Measurements from ENCODE around the gene USP17L5.
"Not testable (repeated sequence)": the region's sequence is repeated elsewhere in the genome, so short reads cannot be mapped to it uniquely, and the experiment has no call there.

Gene USP17L5

GRCh38 chr4:9353338-9353737 is 14.1 kb downstream of the USP17L5 start, which contains the start of gene USP17L29:
Gene USP17L29, plus strand, starts transcription at chr4:9353638. Its CDS starts 0 bp downstream, at chr4:9353638.
- WGBS (ENCODE audit: extremely low coverage, insufficient coverage, insufficient read length), result no CpG with 5 or more reads among the region's 15 CpGs
- H2BK5ac ChIP-seq (ENCODE audit: low read depth, low read length, poor library complexity); H2BK12ac ChIP-seq (ENCODE audit: low read length); H3K4me2 ChIP-seq (ENCODE audit: low read length); H3K4me3 ChIP-seq (ENCODE audit: low read depth, low read length); H3K27ac ChIP-seq (ENCODE audit: low read depth, low read length); H4K91ac ChIP-seq (ENCODE audit: low read depth, low read length); H3K14ac ChIP-seq (ENCODE audit: low read length); H2BK120ac ChIP-seq (ENCODE audit: insufficient read depth, low read length, poor library complexity); H4K12ac ChIP-seq (ENCODE audit: low read depth, low read length); DNase-seq; H3K4ac ChIP-seq (ENCODE audit: low read depth, low read length); H4K8ac ChIP-seq (ENCODE audit: low read depth, low read length); H3K9me3 ChIP-seq (ENCODE audit: insufficient read depth, low read depth, low read length); H3K79me1 ChIP-seq (ENCODE audit: low read length); H3K9ac ChIP-seq (ENCODE audit: low read length); H3K36me3 ChIP-seq (ENCODE audit: control insufficient read depth in 1 of 2, insufficient read depth in 2 of 2, low read length in 2 of 2); H3K4me1 ChIP-seq (ENCODE audit: control insufficient read depth in 1 of 2, insufficient read depth in 2 of 2, low read length in 2 of 2); H3K18ac ChIP-seq (ENCODE audit: low read length); H3K79me2 ChIP-seq (ENCODE audit: control insufficient read depth, insufficient read depth, low read length, poor library complexity); H2AK5ac ChIP-seq (ENCODE audit: low read length); H2AFZ ChIP-seq (ENCODE audit: insufficient read depth, low read length, poor library complexity); H3K23ac ChIP-seq (ENCODE audit: low read length); H3K27me3 ChIP-seq (ENCODE audit: insufficient read depth, low read length): not testable (repeated sequence)

DNA sequence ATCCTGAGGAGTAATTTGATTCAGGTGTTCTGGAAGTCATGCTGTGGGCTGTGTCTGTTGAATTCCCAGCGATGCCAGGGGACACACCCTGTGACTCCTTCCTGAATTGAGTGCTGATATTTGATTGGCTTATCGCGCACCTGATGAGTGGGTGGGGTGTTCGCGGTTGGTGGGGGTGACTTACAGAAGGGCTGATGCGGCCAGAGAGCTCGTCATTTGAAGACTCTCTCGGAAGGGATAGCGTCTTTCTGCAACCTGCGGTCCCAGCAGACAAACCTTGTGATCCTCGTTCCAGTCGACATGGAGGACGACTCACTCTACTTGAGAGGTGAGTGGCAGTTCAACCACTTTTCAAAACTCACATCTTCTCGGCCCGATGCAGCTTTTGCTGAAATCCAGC is 23.6 kb downstream of the USP17L5 start, which contains the start of gene USP17L30:
Gene USP17L30, plus strand, starts transcription at position 301 of the 400 bp plus-strand sequence. Its CDS starts 0 bp downstream, at position 301.
- not testable (repeated sequence) for H2BK120ac ChIP-seq (ENCODE audit: insufficient read depth, low read length, poor library complexity); H3K14ac ChIP-seq (ENCODE audit: low read length); DNase-seq; H2AFZ ChIP-seq (ENCODE audit: insufficient read depth, low read length, poor library complexity); H3K4ac ChIP-seq (ENCODE audit: low read depth, low read length); H3K4me1 ChIP-seq (ENCODE audit: control insufficient read depth in 1 of 2, insufficient read depth in 2 of 2, low read length in 2 of 2); H2BK12ac ChIP-seq (ENCODE audit: low read length); H3K36me3 ChIP-seq (ENCODE audit: control insufficient read depth in 1 of 2, insufficient read depth in 2 of 2, low read length in 2 of 2); H3K9ac ChIP-seq (ENCODE audit: low read length); H3K79me1 ChIP-seq (ENCODE audit: low read length); H4K12ac ChIP-seq (ENCODE audit: low read depth, low read length); H2BK5ac ChIP-seq (ENCODE audit: low read depth, low read length, poor library complexity); H3K79me2 ChIP-seq (ENCODE audit: control insufficient read depth, insufficient read depth, low read length, poor library complexity); H3K18ac ChIP-seq (ENCODE audit: low read length); H3K27ac ChIP-seq (ENCODE audit: low read depth, low read length); H3K4me2 ChIP-seq (ENCODE audit: low read length); H3K4me3 ChIP-seq (ENCODE audit: low read depth, low read length); H2AK5ac ChIP-seq (ENCODE audit: low read length); H3K23ac ChIP-seq (ENCODE audit: low read length); H3K9me3 ChIP-seq (ENCODE audit: insufficient read depth, low read depth, low read length); H4K91ac ChIP-seq (ENCODE audit: low read depth, low read length); H3K27me3 ChIP-seq (ENCODE audit: insufficient read depth, low read length); H4K8ac ChIP-seq (ENCODE audit: low read depth, low read length)
- no CpG with 5 or more reads among the region's 15 CpGs for WGBS (ENCODE audit: extremely low coverage, insufficient coverage, insufficient read length)

DNA sequence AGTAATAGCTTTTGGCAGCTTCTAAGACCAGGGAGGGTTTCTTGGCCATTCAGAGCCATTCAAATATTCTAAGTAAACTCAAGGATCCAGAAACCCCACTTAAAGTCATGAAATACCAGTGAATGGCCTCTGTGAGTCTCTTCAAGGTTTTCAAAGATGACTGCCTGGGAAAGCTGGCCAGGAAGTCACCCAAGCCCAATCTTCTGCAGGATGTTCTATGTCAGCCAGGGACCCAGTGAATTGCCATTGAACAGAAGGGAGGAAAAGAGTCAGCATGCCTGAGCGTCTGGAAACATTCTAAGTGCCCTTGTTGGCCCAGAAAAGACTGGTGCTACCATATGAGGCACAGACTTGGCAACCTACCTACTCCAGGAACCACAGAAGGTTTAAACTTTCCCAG is 40.7 kb downstream of the USP17L5 start:
- not testable (repeated sequence) for H3K23ac ChIP-seq (ENCODE audit: low read length); H2BK120ac ChIP-seq (ENCODE audit: insufficient read depth, low read length, poor library complexity); H3K9ac ChIP-seq (ENCODE audit: low read length); H3K4me2 ChIP-seq (ENCODE audit: low read length); H3K27ac ChIP-seq (ENCODE audit: low read depth, low read length); H3K36me3 ChIP-seq (ENCODE audit: control insufficient read depth in 1 of 2, insufficient read depth in 2 of 2, low read length in 2 of 2); H4K8ac ChIP-seq (ENCODE audit: low read depth, low read length); H3K27me3 ChIP-seq (ENCODE audit: insufficient read depth, low read length); H2AFZ ChIP-seq (ENCODE audit: insufficient read depth, low read length, poor library complexity); H2BK12ac ChIP-seq (ENCODE audit: low read length); H2BK5ac ChIP-seq (ENCODE audit: low read depth, low read length, poor library complexity); H4K91ac ChIP-seq (ENCODE audit: low read depth, low read length); H3K4ac ChIP-seq (ENCODE audit: low read depth, low read length); H2AK5ac ChIP-seq (ENCODE audit: low read length); H3K14ac ChIP-seq (ENCODE audit: low read length); H3K79me1 ChIP-seq (ENCODE audit: low read length); H3K18ac ChIP-seq (ENCODE audit: low read length); H3K79me2 ChIP-seq (ENCODE audit: control insufficient read depth, insufficient read depth, low read length, poor library complexity); H3K9me3 ChIP-seq (ENCODE audit: insufficient read depth, low read depth, low read length); DNase-seq; H3K4me3 ChIP-seq (ENCODE audit: low read depth, low read length); H4K12ac ChIP-seq (ENCODE audit: low read depth, low read length); H3K4me1 ChIP-seq (ENCODE audit: control insufficient read depth in 1 of 2, insufficient read depth in 2 of 2, low read length in 2 of 2)
- no CpG with 5 or more reads among the region's 1 CpG for WGBS (ENCODE audit: extremely low coverage, insufficient coverage, insufficient read length)

DNA sequence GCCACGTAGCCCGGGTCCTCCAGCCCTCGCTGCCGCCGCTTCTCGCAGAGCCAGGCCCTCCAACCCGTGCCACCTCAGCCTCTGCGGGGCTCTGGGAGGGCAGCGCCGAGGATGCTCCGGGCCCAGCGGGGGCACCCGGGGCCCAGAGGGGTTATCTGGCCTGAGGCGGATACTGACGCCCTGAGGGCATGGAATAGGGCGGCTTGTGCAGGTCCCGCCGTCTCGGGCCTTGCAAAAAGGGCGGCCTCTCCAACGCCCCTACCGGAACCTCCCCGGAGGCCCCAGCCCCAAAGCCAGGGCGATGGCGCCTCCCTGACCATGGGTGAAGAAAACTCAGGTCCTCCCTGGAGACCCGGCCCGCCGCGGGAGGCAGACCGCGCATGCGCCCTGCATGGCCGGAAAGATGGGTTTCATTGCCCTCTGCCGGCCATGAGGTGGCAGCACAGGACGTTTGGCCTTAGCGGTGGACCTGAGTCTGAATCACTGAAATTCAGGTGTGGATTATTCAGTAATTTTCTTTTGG is 41.9 kb downstream of the USP17L5 start:
- peak overlapping the region; percentile 51 for H4K12ac ChIP-seq (ENCODE audit: low read depth, low read length)
- not testable (repeated sequence) for H3K27me3 ChIP-seq (ENCODE audit: insufficient read depth, low read length); H2BK5ac ChIP-seq (ENCODE audit: low read depth, low read length, poor library complexity); H2AK5ac ChIP-seq (ENCODE audit: low read length); H2BK12ac ChIP-seq (ENCODE audit: low read length); H3K4me2 ChIP-seq (ENCODE audit: low read length); H4K8ac ChIP-seq (ENCODE audit: low read depth, low read length); H2AFZ ChIP-seq (ENCODE audit: insufficient read depth, low read length, poor library complexity); H3K79me2 ChIP-seq (ENCODE audit: control insufficient read depth, insufficient read depth, low read length, poor library complexity); H3K14ac ChIP-seq (ENCODE audit: low read length); H3K36me3 ChIP-seq (ENCODE audit: control insufficient read depth in 1 of 2, insufficient read depth in 2 of 2, low read length in 2 of 2); H3K9me3 ChIP-seq (ENCODE audit: insufficient read depth, low read depth, low read length); H3K4ac ChIP-seq (ENCODE audit: low read depth, low read length); H3K18ac ChIP-seq (ENCODE audit: low read length); H2BK120ac ChIP-seq (ENCODE audit: insufficient read depth, low read length, poor library complexity); H3K4me3 ChIP-seq (ENCODE audit: low read depth, low read length); H3K4me1 ChIP-seq (ENCODE audit: control insufficient read depth in 1 of 2, insufficient read depth in 2 of 2, low read length in 2 of 2); H3K79me1 ChIP-seq (ENCODE audit: low read length); H3K9ac ChIP-seq (ENCODE audit: low read length); H3K23ac ChIP-seq (ENCODE audit: low read length); H3K27ac ChIP-seq (ENCODE audit: low read depth, low read length); H4K91ac ChIP-seq (ENCODE audit: low read depth, low read length)
- peak in 1 of 2 donors; percentile 18 for DNase-seq
- no CpG with 5 or more reads among the region's 36 CpGs for WGBS (ENCODE audit: extremely low coverage, insufficient coverage, insufficient read length)
